GM12891 (cell line): Measurements from ENCODE around the gene DPH6.

Experiments used
- PAX5 ChIP-seq: IDR thresholded peaks from 2 replicates; pipeline ENCODE4 v1.6.1; 2011; ENCODE audit warnings: low read length, moderate library complexity, mild to moderate bottlenecking; ENCODE audit not compliant: insufficient read depth, severe bottlenecking
- POLR2A ChIP-seq: IDR thresholded peaks from 2 replicates; pipeline ENCODE4 v1.6.1; 2011; ENCODE audit warnings: low read depth, low read length, control low read depth
- POLR2AphosphoS5 ChIP-seq: IDR thresholded peaks from 2 replicates; pipeline ENCODE4 v1.6.1; 2011; ENCODE audit warnings: low read depth, low read length, control low read depth
- SPI1 ChIP-seq: IDR thresholded peaks from 2 replicates; pipeline ENCODE4 v1.6.1; 2011; ENCODE audit warnings: low read depth, low read length, control low read depth
- TAF1 ChIP-seq: IDR thresholded peaks from 2 replicates; pipeline ENCODE4 v1.6.1; 2011; ENCODE audit warnings: low read depth, low read length, control low read depth

DNA sequence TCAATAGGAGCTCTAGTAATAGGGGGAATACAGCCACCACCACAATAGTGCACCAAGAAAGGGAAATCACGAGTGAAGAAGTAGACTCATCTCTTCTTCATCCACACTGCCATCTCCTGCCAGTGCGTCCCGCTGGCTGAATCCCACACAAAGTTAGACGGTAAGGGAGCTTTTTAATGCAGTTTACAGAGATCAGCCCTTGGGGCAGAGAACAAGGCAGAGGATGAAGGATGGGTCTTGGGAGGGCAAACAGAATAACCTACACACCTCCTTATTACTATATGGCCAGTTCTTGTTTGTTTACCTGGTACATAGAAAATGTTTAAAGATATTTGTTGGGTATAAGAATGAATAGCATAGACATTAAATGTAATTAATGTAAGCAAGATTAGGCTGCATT lies 11.0 kb upstream of the DPH6 start:
- TF ChIP-seq POLR2A, result no peak
- TF ChIP-seq POLR2AphosphoS5, result no peak
- no peak for TF ChIP-seq SPI1
- no peak for TF ChIP-seq TAF1
- no peak for TF ChIP-seq PAX5
